ENCODE data around the gene DDX21. TPM values are rescaled to one million over a fixed set of nuclear protein-coding genes. Genes with fewer than 3 reads are reported as not detected.
"Not testable (repeated sequence)": the region's sequence is repeated elsewhere in the genome, so short reads cannot be mapped to it uniquely, and the experiment has no call there.

The DDX21 gene
- total RNA-seq, 2 experiments from 2014 or later = 187 to 192 TPM

DNA sequence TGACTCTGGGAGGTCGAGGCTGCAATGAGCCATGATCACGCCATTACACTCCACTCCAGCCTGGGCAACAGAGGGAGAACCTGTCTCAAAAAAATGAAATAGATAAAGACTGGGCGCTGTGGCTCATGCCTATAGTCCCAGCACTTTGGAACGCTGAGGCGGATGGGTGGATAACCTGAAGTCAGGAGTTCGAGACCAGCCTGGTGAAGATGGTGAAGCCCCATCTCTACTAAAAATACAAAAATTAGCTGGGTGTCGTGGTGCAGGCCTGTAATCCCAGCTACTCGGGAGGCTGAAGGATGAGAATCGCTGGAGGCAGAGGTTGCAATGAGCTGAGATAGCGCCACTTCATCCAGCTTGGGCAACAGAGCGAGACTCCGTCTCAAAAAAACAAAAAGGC lies 1.1 kb upstream of the DDX21 start:
- CTCF ChIA-PET = interaction anchor here (0.5 to 2.4 kb wide), 9 partner anchors 9 to 181 kb away, joined by 3 to 13 read pairs (median 4); partner anchors contain the start of gene KIFBP
- intact Hi-C loops (cut with DNase I, micrococcal nuclease) = loop anchor here in 1 of 2 experiments (1.0 kb wide), 1 partner anchor 138 kb away; no protein-coding TSS in a partner anchor
- DNase-seq (no peak), ATAC-seq (no peak)
- Mint-ChIP-seq H3K36me3 (ENCODE audit: low read depth) (peaks cover 44% of the 10 kb centered on the region), H3K27me3 (no peaks in the 10 kb centered on the region), H3K4me3 (peak overlapping the region; percentile 98), H3K4me1 (peaks cover 29% of the 10 kb centered on the region), H3K27ac (peak overlapping the region; percentile 69), H3K9me3 (ENCODE audit: low read depth) (no peaks in the 10 kb centered on the region)
- POLR2A ChIA-PET = interaction anchor here (0.6 to 2.6 kb wide), 3 partner anchors 20 to 54 kb away, joined by 3 to 21 read pairs (median 4); partner anchors contain the start of genes DDX50 and KIFBP

DNA sequence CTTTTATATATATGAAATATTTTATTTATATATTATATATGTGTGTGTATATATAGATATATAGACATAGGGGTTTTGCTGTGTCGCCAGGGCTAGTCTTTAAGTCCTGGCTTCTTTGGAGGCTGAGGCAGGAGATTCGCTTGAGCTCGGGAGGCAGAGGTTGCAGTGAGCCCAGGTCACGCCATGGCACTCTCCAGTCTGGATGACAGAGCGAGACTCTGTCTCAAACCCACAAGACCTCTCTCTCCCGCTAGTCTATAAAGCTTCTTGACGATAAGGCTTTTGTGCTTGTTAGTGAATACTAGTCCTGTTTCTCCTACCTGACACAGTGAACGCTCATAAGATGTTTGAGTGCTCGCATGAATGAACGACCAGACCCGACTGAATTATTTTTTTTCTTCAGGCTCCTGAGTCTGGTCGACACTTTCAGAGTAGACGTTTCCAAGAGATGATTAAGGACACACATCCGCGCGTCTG lies 577 bp upstream of the DDX21 start:
- H3K4me1 Mint-ChIP-seq = peaks cover 32% of the 10 kb centered on the region
- H3K27ac Mint-ChIP-seq = peak overlapping the region; percentile 100
- POLR2A ChIA-PET = interaction anchor here (0.6 to 2.6 kb wide), 11 partner anchors 14 to 364 kb away, joined by 3 to 21 read pairs (median 4); partner anchors contain the start of genes DDX50, KIFBP and STOX1
- ATAC-seq (peak; percentile 34), DNase-seq (peak; percentile 55)
- H3K36me3 Mint-ChIP-seq (ENCODE audit: low read depth) = peaks cover 48% of the 10 kb centered on the region
- peak overlapping the region; percentile 98 for H3K4me3 Mint-ChIP-seq
- intact Hi-C loops (cut with DNase I, micrococcal nuclease) = loop anchor here in 1 of 2 experiments (1.0 kb wide), 1 partner anchor 138 kb away; no protein-coding TSS in a partner anchor
- CTCF ChIA-PET = interaction anchor here (0.5 to 2.4 kb wide), 14 partner anchors 10 to 237 kb away, joined by 3 to 13 read pairs (median 4); partner anchors contain the start of gene KIFBP
- H3K9me3 Mint-ChIP-seq (ENCODE audit: low read depth) = no peaks in the 10 kb centered on the region
- H3K27me3 Mint-ChIP-seq = no peaks in the 10 kb centered on the region

DNA sequence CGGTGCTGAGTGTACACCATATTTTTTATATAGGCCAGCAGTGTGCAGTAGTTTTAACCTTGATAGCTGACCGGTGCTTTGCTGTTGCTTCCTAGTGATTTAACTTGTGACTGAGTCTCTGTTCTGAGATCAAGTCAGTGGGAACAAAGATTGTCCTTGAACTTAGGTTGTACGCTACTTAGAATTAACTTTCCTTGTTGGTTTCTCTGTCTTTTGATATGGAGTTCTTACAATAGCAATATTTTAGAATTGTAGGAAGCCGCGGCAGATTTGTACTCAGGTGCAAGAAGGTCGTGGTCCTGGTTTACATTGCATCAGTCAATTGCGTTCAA lies 1.3 kb downstream of the DDX21 start:
- ATAC-seq = no peak
- H3K9me3 Mint-ChIP-seq (ENCODE audit: low read depth) = no peaks in the 10 kb centered on the region
- no peak for DNase-seq
- H3K27me3 Mint-ChIP-seq = no peaks in the 10 kb centered on the region
- H3K27ac Mint-ChIP-seq = peak overlapping the region; percentile 100
- peaks cover 44% of the 10 kb centered on the region for H3K4me1 Mint-ChIP-seq
- ChIA-PET CTCF (interaction anchor here (0.7 to 2.4 kb wide), 3 partner anchors 10 to 31 kb away, joined by 3 to 13 read pairs (median 3); partner anchors contain the start of gene KIFBP), POLR2A (interaction anchor here (0.6 to 2.6 kb wide), 10 partner anchors 11 to 381 kb away, joined by 3 to 21 read pairs (median 6); partner anchors contain the start of genes CCAR1 and DDX50)
- H3K36me3 Mint-ChIP-seq (ENCODE audit: low read depth) = peaks cover 63% of the 10 kb centered on the region
- intact Hi-C loops (cut with DNase I, micrococcal nuclease) = loop anchor here (1.0 to 2.0 kb wide), 6 partner anchors 56 to 624 kb away; partner anchors contain the start of genes DDX50 (in 1 of the 2), HNRNPH3 (in 1 of the 2), PBLD (in 1 of the 2) and SLC25A16 (in 1 of the 2)
- peak overlapping the region; percentile 98 for H3K4me3 Mint-ChIP-seq

DNA sequence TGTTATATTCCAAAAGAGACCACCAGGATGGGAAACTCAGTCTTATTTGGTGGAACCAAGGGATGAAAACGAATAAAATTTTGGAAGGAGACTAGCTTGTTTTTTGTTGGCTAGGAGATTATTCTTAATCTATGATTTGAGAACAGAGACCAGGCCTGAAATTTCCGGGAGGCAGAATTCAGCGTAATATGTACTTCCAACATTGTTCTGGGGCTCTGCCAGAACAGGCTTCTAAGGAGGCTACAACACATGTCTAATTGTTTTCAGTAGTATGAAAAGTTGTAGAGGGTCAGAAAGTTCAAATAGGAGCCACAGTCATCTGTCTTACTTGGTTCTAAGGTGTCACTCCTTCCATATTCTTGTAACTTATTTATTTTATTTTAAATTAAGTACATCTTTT lies 1.7 kb downstream of the DDX21 start:
- Mint-ChIP-seq H3K4me3 (peak overlapping the region; percentile 98), H3K27ac (peak overlapping the region; percentile 100), H3K9me3 (ENCODE audit: low read depth) (no peaks in the 10 kb centered on the region), H3K4me1 (peaks cover 45% of the 10 kb centered on the region), H3K36me3 (ENCODE audit: low read depth) (peaks cover 64% of the 10 kb centered on the region), H3K27me3 (no peaks in the 10 kb centered on the region)
- ATAC-seq (no peak), DNase-seq (no peak)
- intact Hi-C loops (cut with DNase I, micrococcal nuclease) = loop anchor here (1.0 to 2.0 kb wide), 6 partner anchors 56 to 625 kb away; partner anchors contain the start of genes DDX50 (in 1 of the 2), HNRNPH3 (in 1 of the 2), PBLD (in 1 of the 2) and SLC25A16 (in 1 of the 2)
- POLR2A ChIA-PET = interaction anchor here (0.8 to 1.7 kb wide), 4 partner anchors 17 to 132 kb away, joined by 3 to 12 read pairs (median 4); no protein-coding TSS in a partner anchor
- CTCF ChIA-PET = interaction anchor here (0.7 to 4.5 kb wide), 2 partner anchors 23 to 28 kb away, joined by 3 to 17 read pairs; no protein-coding TSS in a partner anchor

DNA sequence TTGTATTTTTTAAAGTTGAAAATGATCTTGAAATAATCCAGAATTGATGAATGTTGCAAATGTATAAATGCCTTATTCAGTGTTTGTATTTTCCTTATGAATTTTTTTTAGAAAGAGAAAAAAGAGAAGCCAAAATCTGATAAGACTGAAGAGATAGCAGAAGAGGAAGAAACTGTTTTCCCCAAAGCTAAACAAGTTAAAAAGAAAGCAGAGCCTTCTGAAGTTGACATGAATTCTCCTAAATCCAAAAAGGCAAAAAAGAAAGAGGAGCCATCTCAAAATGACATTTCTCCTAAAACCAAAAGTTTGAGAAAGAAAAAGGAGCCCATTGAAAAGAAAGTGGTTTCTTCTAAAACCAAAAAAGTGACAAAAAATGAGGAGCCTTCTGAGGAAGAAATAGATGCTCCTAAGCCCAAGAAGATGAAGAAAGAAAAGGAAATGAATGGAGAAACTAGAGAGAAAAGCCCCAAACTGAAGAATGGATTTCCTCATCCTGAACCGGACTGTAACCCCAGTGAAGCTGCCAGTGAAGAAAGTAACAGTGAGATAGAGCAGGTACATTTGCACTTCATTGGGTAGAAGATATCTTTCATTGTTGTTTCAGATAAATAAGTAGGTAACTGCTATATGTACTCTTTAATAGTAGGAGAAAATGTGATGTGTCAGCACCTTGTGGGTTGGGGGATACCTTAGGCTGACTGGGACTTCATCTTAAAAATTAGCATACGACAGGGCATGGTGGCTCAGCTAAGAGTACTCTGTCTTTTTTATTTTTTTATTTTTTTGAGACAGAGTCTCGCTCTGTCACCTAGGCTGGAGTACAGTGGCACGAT lies 3.9 kb downstream of the DDX21 start:
- Mint-ChIP-seq H3K4me1 (peaks cover 40% of the 10 kb centered on the region), H3K27ac (peak overlapping the region; percentile 74), H3K36me3 (ENCODE audit: low read depth) (peaks cover 78% of the 10 kb centered on the region), H3K4me3 (peak overlapping the region; percentile 65), H3K9me3 (ENCODE audit: low read depth) (no peaks in the 10 kb centered on the region), H3K27me3 (no peaks in the 10 kb centered on the region)
- ChIA-PET POLR2A (interaction anchor here (0.6 to 1.0 kb wide), 4 partner anchors 11 to 231 kb away, joined by 3 to 4 read pairs (median 4); no protein-coding TSS in a partner anchor), CTCF (interaction anchor here (0.9 to 4.5 kb wide), 4 partner anchors 10 to 165 kb away, joined by 3 to 17 read pairs (median 4); no protein-coding TSS in a partner anchor)
- ATAC-seq = no peak
- intact Hi-C loops (cut with DNase I, micrococcal nuclease) = no loop called here
- no peak for DNase-seq

DNA sequence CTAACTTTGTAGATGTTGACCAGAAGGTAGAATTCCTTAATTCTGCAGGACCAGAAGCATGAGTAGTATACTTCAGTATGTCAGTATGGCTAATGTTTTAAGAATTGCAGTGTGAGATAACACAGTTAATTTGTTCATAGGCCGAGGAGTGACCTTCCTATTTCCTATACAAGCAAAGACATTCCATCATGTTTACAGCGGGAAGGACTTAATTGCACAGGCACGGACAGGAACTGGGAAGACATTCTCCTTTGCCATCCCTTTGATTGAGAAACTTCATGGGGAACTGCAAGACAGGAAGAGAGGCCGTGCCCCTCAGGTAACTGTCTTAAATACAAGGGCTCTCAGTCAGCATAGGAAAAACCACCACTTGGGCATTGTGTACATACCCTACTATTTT lies 7.2 kb downstream of the DDX21 start:
- H3K9me3 Mint-ChIP-seq (ENCODE audit: low read depth) = no peaks in the 10 kb centered on the region
- no peak overlapping the region for H3K27ac Mint-ChIP-seq
- peaks cover 39% of the 10 kb centered on the region for H3K4me1 Mint-ChIP-seq
- no peak overlapping the region for H3K4me3 Mint-ChIP-seq
- DNase-seq = no peak
- peaks cover 82% of the 10 kb centered on the region for H3K36me3 Mint-ChIP-seq (ENCODE audit: low read depth)
- H3K27me3 Mint-ChIP-seq = no peaks in the 10 kb centered on the region
- no peak for ATAC-seq
- POLR2A ChIA-PET = interaction anchor here (2.0 kb wide), 1 partner anchor 16 kb away, joined by 5 read pairs; no protein-coding TSS in a partner anchor
- intact Hi-C loops (cut with DNase I, micrococcal nuclease) = no loop called here
- CTCF ChIA-PET = no interaction called here

DNA sequence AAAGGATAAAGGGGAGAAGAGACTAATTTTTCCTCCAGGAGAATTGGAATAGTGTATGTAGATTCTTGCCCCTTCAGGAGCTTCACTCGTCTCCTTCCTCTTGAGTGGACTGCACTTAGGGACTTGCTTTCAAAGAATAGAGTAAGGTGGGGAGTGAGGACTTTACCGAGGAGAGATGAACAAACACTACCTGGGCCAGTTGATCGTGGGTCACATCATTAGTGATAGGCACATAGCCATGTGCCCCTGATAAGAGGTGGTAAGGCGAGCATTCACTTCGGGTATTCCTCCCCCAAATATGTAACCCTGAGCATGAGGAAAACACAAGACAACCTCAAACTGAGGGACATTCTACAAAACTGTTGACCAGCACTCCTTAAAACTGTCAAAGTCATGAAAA lies 18.0 kb downstream of the DDX21 start:
- CTCF ChIA-PET = no interaction called here
- no peaks in the 10 kb centered on the region for H3K9me3 Mint-ChIP-seq (ENCODE audit: low read depth)
- no peaks in the 10 kb centered on the region for H3K27me3 Mint-ChIP-seq
- DNase-seq = no peak
- no peak for ATAC-seq
- peak overlapping the region; percentile 48 for H3K27ac Mint-ChIP-seq
- intact Hi-C loops (cut with DNase I, micrococcal nuclease) = loop anchor here in 1 of 2 experiments (10.0 kb wide), 1 partner anchor 209 kb away; no protein-coding TSS in a partner anchor
- H3K4me1 Mint-ChIP-seq = peaks cover 8% of the 10 kb centered on the region
- no peak overlapping the region for H3K4me3 Mint-ChIP-seq
- peaks cover 72% of the 10 kb centered on the region for H3K36me3 Mint-ChIP-seq (ENCODE audit: low read depth)
- POLR2A ChIA-PET = interaction anchor here (1.0 kb wide), 1 partner anchor 17 kb away, joined by 5 read pairs; no protein-coding TSS in a partner anchor

DNA sequence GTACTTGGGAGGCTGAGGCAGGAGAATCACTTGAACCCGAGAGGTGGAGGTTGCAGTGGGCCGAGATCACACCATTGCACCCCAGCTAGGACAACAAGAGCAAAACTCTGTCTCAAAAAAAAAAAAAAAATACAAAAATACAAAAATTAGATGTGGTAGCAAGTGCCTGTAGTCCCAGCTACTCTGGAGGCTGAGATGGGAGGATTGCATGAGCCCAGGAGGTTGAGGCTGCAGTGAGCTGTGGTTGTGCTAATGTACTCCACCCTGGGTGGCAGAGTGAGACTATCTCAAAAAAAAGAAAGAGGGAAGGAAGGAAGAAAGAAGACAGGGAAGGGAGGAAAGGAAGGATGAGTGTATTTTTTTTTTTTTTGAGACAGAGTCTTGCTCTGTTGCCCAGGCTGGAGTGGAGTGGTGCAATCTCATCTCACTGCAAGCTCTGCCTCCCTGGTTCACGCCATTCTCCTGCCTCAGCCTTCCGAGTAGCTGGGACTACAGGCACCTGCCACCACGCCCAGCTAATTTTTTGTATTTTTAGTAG lies 20.0 kb downstream of the DDX21 start:
- CTCF ChIA-PET = interaction anchor here (1.6 kb wide), 1 partner anchor 10 kb away, joined by 3 read pairs; no protein-coding TSS in a partner anchor
- DNase-seq; H3K27me3 Mint-ChIP-seq; H3K4me1 Mint-ChIP-seq; H3K27ac Mint-ChIP-seq; H3K9me3 Mint-ChIP-seq (ENCODE audit: low read depth); H3K4me3 Mint-ChIP-seq; ATAC-seq: not testable (repeated sequence)
- POLR2A ChIA-PET = interaction anchor here (0.6 to 1.0 kb wide), 2 partner anchors 15 to 19 kb away, joined by 4 to 7 read pairs; no protein-coding TSS in a partner anchor
- intact Hi-C loops (cut with DNase I, micrococcal nuclease) = loop anchor here in 1 of 2 experiments (10.0 kb wide), 1 partner anchor 211 kb away; no protein-coding TSS in a partner anchor
- peaks cover 77% of the 10 kb centered on the region for H3K36me3 Mint-ChIP-seq (ENCODE audit: low read depth)

DNA sequence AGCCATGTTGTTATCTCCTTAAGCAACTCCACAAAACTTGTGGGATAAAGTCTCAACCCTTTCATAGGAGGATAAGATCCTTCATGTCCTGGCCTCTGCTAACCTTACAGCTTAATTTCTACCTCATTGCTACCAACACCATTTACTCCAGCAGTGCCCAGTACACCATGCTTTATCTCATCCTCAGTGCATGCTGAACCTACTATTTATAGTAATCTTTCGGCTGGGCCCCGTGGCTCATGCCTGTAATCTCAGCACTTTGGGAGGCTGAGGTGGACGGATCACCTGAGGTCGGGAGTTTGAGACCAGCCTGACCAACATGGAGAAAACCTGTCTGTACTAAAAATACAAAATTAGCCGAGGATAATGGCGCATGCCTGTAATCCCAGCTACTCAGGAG lies 23.8 kb downstream of the DDX21 start:
- intact Hi-C loops (cut with DNase I, micrococcal nuclease) = loop anchor here in 1 of 2 experiments (10.0 kb wide), 1 partner anchor 215 kb away; no protein-coding TSS in a partner anchor
- not testable (repeated sequence) for H3K27me3 Mint-ChIP-seq; DNase-seq; H3K9me3 Mint-ChIP-seq (ENCODE audit: low read depth); ATAC-seq; H3K27ac Mint-ChIP-seq; H3K4me3 Mint-ChIP-seq; H3K4me1 Mint-ChIP-seq
- ChIA-PET CTCF (interaction anchor here (1.4 kb wide), 1 partner anchor 19 kb away, joined by 3 read pairs; no protein-coding TSS in a partner anchor), POLR2A (interaction anchor here (1.1 kb wide), 1 partner anchor 16 kb away, joined by 5 read pairs; no protein-coding TSS in a partner anchor)
- H3K36me3 Mint-ChIP-seq (ENCODE audit: low read depth) = peaks cover 65% of the 10 kb centered on the region

DNA sequence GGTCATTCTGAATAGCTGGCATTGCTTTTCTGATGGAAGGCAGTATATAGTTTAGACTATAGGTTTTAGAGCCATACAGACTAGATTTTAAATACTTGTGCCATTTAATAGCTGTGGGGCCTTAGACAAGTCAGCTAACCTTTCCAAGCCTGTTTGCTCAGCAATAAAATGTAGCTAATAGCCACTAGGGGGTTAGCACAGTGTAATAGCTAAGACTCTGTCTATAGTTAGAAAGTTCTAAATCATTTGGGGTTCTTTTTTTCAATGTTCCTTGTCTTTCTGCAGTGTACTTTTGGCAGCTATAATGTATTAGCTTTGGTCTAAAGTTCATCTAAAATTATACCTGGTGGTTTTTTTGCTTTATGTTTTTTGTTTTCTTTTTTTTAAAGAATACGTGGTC lies 25.1 kb downstream of the DDX21 start:
- Mint-ChIP-seq H3K36me3 (ENCODE audit: low read depth) (peaks cover 60% of the 10 kb centered on the region), H3K4me3 (no peak overlapping the region), H3K4me1 (peaks cover under 1% of the 10 kb centered on the region), H3K9me3 (ENCODE audit: low read depth) (no peaks in the 10 kb centered on the region), H3K27ac (no peak overlapping the region), H3K27me3 (no peaks in the 10 kb centered on the region)
- intact Hi-C loops (cut with DNase I, micrococcal nuclease) = no loop called here
- ChIA-PET POLR2A (interaction anchor here (0.6 to 1.0 kb wide), 5 partner anchors 13 to 131 kb away, joined by 3 to 4 read pairs (median 4); no protein-coding TSS in a partner anchor), CTCF (interaction anchor here (0.7 to 1.1 kb wide), 7 partner anchors 11 to 160 kb away, joined by 3 to 8 read pairs (median 3); no protein-coding TSS in a partner anchor)
- DNase-seq (no peak), ATAC-seq (no peak)

Data from activated CD4-positive, alpha-beta T cell treated with anti-CD3 and anti-CD28 coated beads for 36 hours (primary cell).